Nephron progenitor cell (in vitro differentiated cells): Measurements from ENCODE around the gene PIK3R3.

Source experiments
- DNase-seq: peaks from one replicate; pipeline ENCODE4 v3.0.0; 2021
- H3K27ac Mint-ChIP-seq: 2 replicates; pipeline ENCODE4 v1.8.0; 2021; ENCODE audit warnings: mild to moderate bottlenecking, moderate library complexity, mixed read lengths
- H3K27me3 Mint-ChIP-seq: 2 replicates; pipeline ENCODE4 v1.8.0; 2021; ENCODE audit warnings: mild to moderate bottlenecking, low read depth, mixed read lengths; ENCODE audit not compliant: poor library complexity
- H3K36me3 Mint-ChIP-seq: 2 replicates; pipeline ENCODE4 v1.8.0; 2021; ENCODE audit warnings: low read depth, mixed read lengths
- H3K4me1 Mint-ChIP-seq: 2 replicates; pipeline ENCODE4 v1.8.0; 2021; ENCODE audit warnings: mixed read lengths
- H3K4me3 Mint-ChIP-seq: 2 replicates; pipeline ENCODE4 v1.8.0; 2021; ENCODE audit warnings: mild to moderate bottlenecking, moderate library complexity, mixed read lengths
- H3K9me3 Mint-ChIP-seq: 2 replicates; pipeline ENCODE4 v1.8.0; 2021; ENCODE audit warnings: mild to moderate bottlenecking, moderate library complexity, mixed read lengths
- TF ChIP-seq, protein P1 (sequence below): fragments of 200-600 bp; sonication (generic); IDR thresholded peaks from 2 replicates; pipeline ENCODE4 v1.5.0; 2021; ENCODE audit warnings: antibody characterized with exemption

PIK3R3 gene

GRCh38 chr1:46041974-46042373 lies 90.5 kb downstream of the PIK3R3 start:
- H3K27me3 Mint-ChIP-seq, result no peaks in the 10 kb centered on the region
- H3K4me1 Mint-ChIP-seq, result peaks cover 8% of the 10 kb centered on the region
- TF ChIP-seq, protein P1, sequence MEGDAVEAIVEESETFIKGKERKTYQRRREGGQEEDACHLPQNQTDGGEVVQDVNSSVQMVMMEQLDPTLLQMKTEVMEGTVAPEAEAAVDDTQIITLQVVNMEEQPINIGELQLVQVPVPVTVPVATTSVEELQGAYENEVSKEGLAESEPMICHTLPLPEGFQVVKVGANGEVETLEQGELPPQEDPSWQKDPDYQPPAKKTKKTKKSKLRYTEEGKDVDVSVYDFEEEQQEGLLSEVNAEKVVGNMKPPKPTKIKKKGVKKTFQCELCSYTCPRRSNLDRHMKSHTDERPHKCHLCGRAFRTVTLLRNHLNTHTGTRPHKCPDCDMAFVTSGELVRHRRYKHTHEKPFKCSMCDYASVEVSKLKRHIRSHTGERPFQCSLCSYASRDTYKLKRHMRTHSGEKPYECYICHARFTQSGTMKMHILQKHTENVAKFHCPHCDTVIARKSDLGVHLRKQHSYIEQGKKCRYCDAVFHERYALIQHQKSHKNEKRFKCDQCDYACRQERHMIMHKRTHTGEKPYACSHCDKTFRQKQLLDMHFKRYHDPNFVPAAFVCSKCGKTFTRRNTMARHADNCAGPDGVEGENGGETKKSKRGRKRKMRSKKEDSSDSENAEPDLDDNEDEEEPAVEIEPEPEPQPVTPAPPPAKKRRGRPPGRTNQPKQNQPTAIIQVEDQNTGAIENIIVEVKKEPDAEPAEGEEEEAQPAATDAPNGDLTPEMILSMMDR, result no peak
- H3K4me3 Mint-ChIP-seq, result no peak overlapping the region
- DNase-seq, result no peak
- H3K36me3 Mint-ChIP-seq, result peaks cover 52% of the 10 kb centered on the region
- H3K9me3 Mint-ChIP-seq, result no peaks in the 10 kb centered on the region
- H3K27ac Mint-ChIP-seq, result peak overlapping the region; percentile 69

GRCh38 chr1:46041551-46041950 lies 90.9 kb downstream of the PIK3R3 start:
- Mint-ChIP-seq H3K36me3 (peaks cover 51% of the 10 kb centered on the region), H3K9me3 (no peaks in the 10 kb centered on the region), H3K27ac (no peak overlapping the region), H3K27me3 (no peaks in the 10 kb centered on the region), H3K4me1 (peaks cover 8% of the 10 kb centered on the region), H3K4me3 (no peak overlapping the region)
- DNase-seq, result no peak
- TF ChIP-seq, protein P1, result no peak

DNA sequence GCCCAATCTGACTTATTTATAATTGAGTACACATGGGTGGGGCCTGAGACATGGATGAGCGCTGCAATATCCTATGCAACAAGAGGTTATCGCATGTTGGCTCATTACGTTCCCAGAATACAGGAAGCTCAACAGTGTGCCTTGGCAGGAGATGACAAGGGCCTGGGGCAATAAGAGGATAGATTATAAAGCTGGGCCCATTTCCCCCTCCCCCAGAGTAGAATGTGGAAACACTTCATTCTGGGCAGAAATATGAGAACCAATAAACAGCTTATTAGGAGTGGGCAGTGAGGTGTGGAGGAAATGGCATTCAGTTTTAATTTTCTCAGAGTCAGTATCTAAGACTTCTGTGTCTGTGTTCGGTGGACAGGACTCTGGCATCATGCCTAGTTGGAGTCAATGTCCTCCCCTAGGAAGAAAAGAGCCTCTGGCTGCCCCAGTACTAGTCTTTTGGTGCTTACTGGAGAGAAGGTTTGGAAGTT lies 92.8 kb downstream of the PIK3R3 start:
- TF ChIP-seq, protein P1, result no peak
- Mint-ChIP-seq H3K9me3 (no peaks in the 10 kb centered on the region), H3K27ac (peak overlapping the region; percentile 16), H3K36me3 (peaks cover 32% of the 10 kb centered on the region), H3K27me3 (no peaks in the 10 kb centered on the region), H3K4me3 (no peak overlapping the region), H3K4me1 (peaks cover 8% of the 10 kb centered on the region)
- no peak for DNase-seq

DNA sequence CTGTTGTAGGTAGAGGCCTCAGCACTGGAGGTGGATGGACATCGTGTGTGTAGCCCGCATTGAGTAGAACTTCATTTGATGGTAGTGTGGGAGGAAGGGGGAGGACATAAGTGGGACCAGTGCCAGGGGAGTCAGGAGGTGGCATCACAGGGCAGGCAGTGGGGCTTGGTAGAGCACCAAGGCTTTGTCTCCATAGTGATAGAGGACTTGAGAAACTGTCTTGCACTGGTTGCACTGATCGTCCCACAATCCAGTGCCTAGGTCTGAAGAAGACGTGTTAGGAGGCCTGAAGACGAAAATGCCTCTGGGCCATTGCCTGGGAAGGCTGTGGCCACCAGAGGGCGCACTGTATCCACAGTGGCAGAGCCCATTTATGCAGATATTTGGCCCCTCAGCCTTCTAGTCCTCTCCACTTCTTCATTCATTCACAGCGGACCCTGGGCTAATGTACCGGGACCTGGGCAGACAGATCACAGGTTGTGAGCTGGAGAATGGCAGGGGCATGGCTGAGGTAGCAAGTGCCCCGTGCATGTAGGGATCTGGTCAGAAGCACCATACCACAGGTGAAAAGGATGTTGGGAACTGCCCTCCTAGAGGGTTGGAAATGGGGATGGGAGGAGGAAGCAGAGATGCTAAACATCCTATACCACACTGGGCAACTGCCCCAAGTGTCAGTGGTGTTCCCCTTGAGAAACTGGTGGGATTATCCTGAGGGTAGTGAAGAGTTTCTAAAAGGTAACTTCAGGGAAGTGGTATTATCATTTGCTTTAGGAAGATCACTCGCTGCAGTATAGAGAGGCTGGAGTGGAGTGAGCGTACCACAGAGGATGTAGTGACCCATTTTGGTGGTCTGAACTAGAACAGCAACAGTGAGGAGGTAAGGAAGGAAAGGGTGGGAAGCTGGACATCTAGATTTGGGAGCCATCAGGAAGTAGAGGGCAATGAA lies 95.3 kb downstream of the PIK3R3 start:
- DNase-seq, result peak; percentile 89
- H3K9me3 Mint-ChIP-seq, result no peaks in the 10 kb centered on the region
- H3K36me3 Mint-ChIP-seq, result peaks cover 17% of the 10 kb centered on the region
- H3K4me1 Mint-ChIP-seq, result peaks cover 11% of the 10 kb centered on the region
- H3K27ac Mint-ChIP-seq, result no peak overlapping the region
- TF ChIP-seq, protein P1, result peak; percentile 98
- H3K4me3 Mint-ChIP-seq, result no peak overlapping the region
- H3K27me3 Mint-ChIP-seq, result no peaks in the 10 kb centered on the region

DNA sequence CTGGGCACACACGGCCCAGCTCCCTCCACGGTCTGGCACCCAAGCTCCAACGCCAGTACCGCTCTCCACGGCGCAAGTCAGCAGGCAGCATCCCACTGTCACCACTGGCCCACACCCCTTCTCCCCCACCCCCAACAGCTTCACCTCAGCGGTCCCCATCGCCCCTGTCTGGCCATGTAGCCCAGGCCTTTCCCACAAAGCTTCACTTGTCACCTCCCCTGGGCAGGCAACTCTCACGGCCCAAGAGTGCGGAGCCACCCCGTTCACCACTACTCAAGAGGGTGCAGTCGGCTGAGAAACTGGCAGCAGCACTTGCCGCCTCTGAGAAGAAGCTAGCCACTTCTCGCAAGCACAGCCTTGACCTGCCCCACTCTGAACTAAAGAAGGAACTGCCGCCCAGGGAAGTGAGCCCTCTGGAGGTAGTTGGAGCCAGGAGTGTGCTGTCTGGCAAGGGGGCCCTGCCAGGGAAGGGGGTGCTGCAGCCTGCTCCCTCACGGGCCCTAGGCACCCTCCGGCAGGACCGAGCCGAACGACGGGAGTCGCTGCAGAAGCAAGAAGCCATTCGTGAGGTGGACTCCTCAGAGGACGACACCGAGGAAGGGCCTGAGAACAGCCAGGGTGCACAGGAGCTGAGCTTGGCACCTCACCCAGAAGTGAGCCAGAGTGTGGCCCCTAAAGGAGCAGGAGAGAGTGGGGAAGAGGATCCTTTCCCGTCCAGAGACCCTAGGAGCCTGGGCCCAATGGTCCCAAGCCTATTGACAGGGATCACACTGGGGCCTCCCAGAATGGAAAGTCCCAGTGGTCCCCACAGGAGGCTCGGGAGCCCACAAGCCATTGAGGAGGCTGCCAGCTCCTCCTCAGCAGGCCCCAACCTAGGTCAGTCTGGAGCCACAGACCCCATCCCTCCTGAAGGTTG lies 97.6 kb downstream of the PIK3R3 start:
- Mint-ChIP-seq H3K36me3 (peaks cover 16% of the 10 kb centered on the region), H3K27ac (peak overlapping the region; percentile 82), H3K9me3 (no peaks in the 10 kb centered on the region), H3K4me3 (no peak overlapping the region), H3K27me3 (no peaks in the 10 kb centered on the region), H3K4me1 (peaks cover 11% of the 10 kb centered on the region)
- no peak for DNase-seq
- TF ChIP-seq, protein P1, result no peak
